ENCODE data around the gene NR2F2. TPM values are rescaled to one million over a fixed set of nuclear protein-coding genes. Genes with fewer than 3 reads are reported as not detected.

Gene NR2F2
- total RNA-seq (ENCODE audit: low replicate concordance), result 135 and 270 TPM in 2 replicates
- long read RNA-seq, full-length matches to known transcripts, result 217 of 277 reads
- long read RNA-seq, partial matches to known transcripts, result 17 of 277 reads
- long read RNA-seq, other reads (novel, unspliced or antisense), result 43 of 277 reads

GRCh38 chr15:96330450-96331143, at the start of gene NR2F2:
TSS of gene NR2F2 (plus strand) at chr15:96330700. CDS start at chr15:96332106, 1,406 bp downstream.
- peak within 1 kb of the TSS; percentile 98 for H3K27ac Mint-ChIP-seq

GRCh38 chr15:96285305-96285704, 45.2 kb upstream of the NR2F2 start:
- Mint-ChIP-seq H3K27ac (no peak overlapping the region), H3K4me3 (no peak overlapping the region), H3K4me1 (ENCODE audit: unreplicated experiment) (peaks cover 15% of the 10 kb centered on the region), H3K9me3 (peaks cover 13% of the 10 kb centered on the region), H3K36me3 (peaks cover 40% of the 10 kb centered on the region), H3K27me3 (no peaks in the 10 kb centered on the region)
- no peak for DNase-seq (ENCODE audit: extremely low spot score, unreplicated experiment)
- no peak for TF ChIP-seq CTCF (conservative IDR thresholded peaks at IDR 0.05)

More at GRCh38 chr15:96330450-96331143, at the start of gene NR2F2:
- Mint-ChIP-seq H3K27me3 (peaks cover 22% of the 10 kb centered on the region), H3K36me3 (peaks cover 34% of the 10 kb centered on the region), H3K4me1 (ENCODE audit: unreplicated experiment) (peaks cover 16% of the 10 kb centered on the region), H3K9me3 (no peaks in the 10 kb centered on the region), H3K4me3 (peak within 1 kb of the TSS; percentile 96)
- TF ChIP-seq CTCF (conservative IDR thresholded peaks at IDR 0.05), result no peak
- DNase-seq (ENCODE audit: extremely low spot score, unreplicated experiment), result peak; percentile 95

GRCh38 chr15:96285729-96286254, 44.7 kb upstream of the NR2F2 start:
- DNase-seq (ENCODE audit: extremely low spot score, unreplicated experiment), result no peak
- Mint-ChIP-seq H3K4me1 (ENCODE audit: unreplicated experiment) (peaks cover 15% of the 10 kb centered on the region), H3K9me3 (peaks cover 13% of the 10 kb centered on the region), H3K36me3 (peaks cover 43% of the 10 kb centered on the region), H3K27me3 (no peaks in the 10 kb centered on the region), H3K27ac (no peak overlapping the region), H3K4me3 (no peak overlapping the region)
- no peak for TF ChIP-seq CTCF (conservative IDR thresholded peaks at IDR 0.05)

- H3K4me1 Mint-ChIP-seq (ENCODE audit: unreplicated experiment), result peaks cover 3% of the 10 kb centered on the region
- DNase-seq (ENCODE audit: extremely low spot score, unreplicated experiment), result no peak
- peaks cover 15% of the 10 kb centered on the region for H3K36me3 Mint-ChIP-seq
- H3K27me3 Mint-ChIP-seq, result no peaks in the 10 kb centered on the region
- no peaks in the 10 kb centered on the region for H3K9me3 Mint-ChIP-seq
- H3K4me3 Mint-ChIP-seq, result no peak overlapping the region
- H3K27ac Mint-ChIP-seq, result no peak overlapping the region
- no peak for TF ChIP-seq CTCF (conservative IDR thresholded peaks at IDR 0.05)
These were observed 39.8 kb upstream of the NR2F2 start for GRCh38 chr15:96290679-96291078.

GRCh38 chr15:96292635-96293034, 37.9 kb upstream of the NR2F2 start:
- Mint-ChIP-seq H3K4me3 (no peak overlapping the region), H3K27me3 (no peaks in the 10 kb centered on the region), H3K4me1 (ENCODE audit: unreplicated experiment) (no peaks in the 10 kb centered on the region), H3K36me3 (peaks cover 20% of the 10 kb centered on the region), H3K27ac (no peak overlapping the region), H3K9me3 (peaks cover 5% of the 10 kb centered on the region)
- TF ChIP-seq CTCF (conservative IDR thresholded peaks at IDR 0.05), result no peak
- no peak for DNase-seq (ENCODE audit: extremely low spot score, unreplicated experiment)
